Tibial nerve (tissue), 4 donors: ENCODE results near the gene ANKRD44.

Source experiments
- CTCF ChIP-seq, 5 experiments: fragments of 200-600 bp in 3 of 5; fragments of 450-650 bp in 2 of 5; sonication (generic) in 3 of 5; IDR thresholded peaks; one replicate each; pipeline ENCODE4 v1.5.1; 2016 to 2019; ENCODE audit warnings: antibody characterized with exemption in 5 of 5, mild to moderate bottlenecking in 3 of 5, moderate library complexity in 2 of 5
- EP300 ChIP-seq, 2 donors: sonication (generic); formaldehyde crosslinking; IDR thresholded peaks; one replicate each; pipeline ENCODE4 v1.6.1; 2017; ENCODE audit warnings: antibody characterized with exemption in 2 of 2, mild to moderate bottlenecking in 1 of 2
- POLR2A ChIP-seq, 2 donors: fragments of 450-650 bp; IDR thresholded peaks; one replicate each; pipeline ENCODE4 v1.6.1; 2017; ENCODE audit warnings: antibody characterized with exemption in 2 of 2, mild to moderate bottlenecking in 2 of 2, moderate library complexity in 2 of 2

DNA sequence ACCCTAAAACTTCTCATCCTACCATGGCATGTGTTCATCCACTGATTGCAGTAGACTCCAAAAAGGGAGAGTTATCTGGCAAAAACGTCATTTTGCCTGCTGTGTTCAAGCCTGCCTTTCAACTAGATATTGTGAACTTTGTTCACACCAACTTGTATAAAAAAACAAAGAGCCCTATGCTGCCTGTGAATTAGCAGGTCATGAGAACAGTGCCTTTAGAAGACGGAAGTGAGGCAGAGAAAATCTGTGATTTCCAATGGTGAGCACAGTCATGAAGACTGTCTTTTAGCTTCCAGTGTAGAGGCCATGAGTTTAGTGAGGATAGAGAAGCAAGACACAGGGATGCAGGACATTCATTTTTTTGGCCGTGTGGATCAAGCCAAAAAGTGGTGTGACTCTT lies 280.5 kb downstream of the ANKRD44 start:
- TF ChIP-seq CTCF (IDR thresholded peaks at IDR 0.05): no peak
- TF ChIP-seq POLR2A (IDR thresholded peaks at IDR 0.05): no peak
- TF ChIP-seq EP300 (IDR thresholded peaks at IDR 0.05): no peak
